ENCODE results near the gene MRPL36.

GRCh38 chr5:1788200-1788599, 11.4 kb downstream of the MRPL36 start:
- TF ChIP-seq JUN (IDR thresholded peaks at IDR 0.05; ENCODE audit: borderline replicate concordance, insufficient read depth, insufficient read length, low read depth) (no peak), CTCF (IDR thresholded peaks at IDR 0.05; ENCODE audit: extremely low read depth in 1 of 2, insufficient read depth in 1 of 2, low read depth in 1 of 2, low read length in 2 of 2) (no peak), POLR2A (IDR thresholded peaks at IDR 0.05; ENCODE audit: low read depth, low read length) (no peak), EZH2 (IDR thresholded peaks at IDR 0.05; ENCODE audit: borderline replicate concordance, low read depth, low read length, severe bottlenecking) (no peak), POLR2AphosphoS5 (IDR thresholded peaks at IDR 0.05; ENCODE audit: insufficient read depth, low read depth, low read length) (no peak), MAX (IDR thresholded peaks at IDR 0.05; ENCODE audit: insufficient read depth, insufficient read length) (no peak), MYC (IDR thresholded peaks at IDR 0.05; ENCODE audit: low read depth, low read length) (no peak), GATA2 (IDR thresholded peaks at IDR 0.05; ENCODE audit: insufficient read depth, insufficient read length, low read depth, low read length) (no peak), FOS (IDR thresholded peaks at IDR 0.05; ENCODE audit: borderline replicate concordance, insufficient read depth, low read length) (no peak)

All from endothelial cell of umbilical vein (primary cell).